HG02943 (cell line): ENCODE data around the gene VN1R2.
"Not testable (repeated sequence)": the region's sequence is repeated elsewhere in the genome, so short reads cannot be mapped to it uniquely, and the experiment has no call there.

Experiments used
- ATAC-seq: cut with Tn5 transposase; IDR thresholded peaks from one replicate; pipeline ENCODE4 v1.9.1; 2021; ENCODE audit warnings: mild to moderate bottlenecking, low read depth, moderate library complexity; ENCODE audit not compliant: unreplicated experiment

VN1R2 gene, protein sequence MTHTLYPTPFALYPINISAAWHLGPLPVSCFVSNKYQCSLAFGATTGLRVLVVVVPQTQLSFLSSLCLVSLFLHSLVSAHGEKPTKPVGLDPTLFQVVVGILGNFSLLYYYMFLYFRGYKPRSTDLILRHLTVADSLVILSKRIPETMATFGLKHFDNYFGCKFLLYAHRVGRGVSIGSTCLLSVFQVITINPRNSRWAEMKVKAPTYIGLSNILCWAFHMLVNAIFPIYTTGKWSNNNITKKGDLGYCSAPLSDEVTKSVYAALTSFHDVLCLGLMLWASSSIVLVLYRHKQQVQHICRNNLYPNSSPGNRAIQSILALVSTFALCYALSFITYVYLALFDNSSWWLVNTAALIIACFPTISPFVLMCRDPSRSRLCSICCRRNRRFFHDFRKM

DNA sequence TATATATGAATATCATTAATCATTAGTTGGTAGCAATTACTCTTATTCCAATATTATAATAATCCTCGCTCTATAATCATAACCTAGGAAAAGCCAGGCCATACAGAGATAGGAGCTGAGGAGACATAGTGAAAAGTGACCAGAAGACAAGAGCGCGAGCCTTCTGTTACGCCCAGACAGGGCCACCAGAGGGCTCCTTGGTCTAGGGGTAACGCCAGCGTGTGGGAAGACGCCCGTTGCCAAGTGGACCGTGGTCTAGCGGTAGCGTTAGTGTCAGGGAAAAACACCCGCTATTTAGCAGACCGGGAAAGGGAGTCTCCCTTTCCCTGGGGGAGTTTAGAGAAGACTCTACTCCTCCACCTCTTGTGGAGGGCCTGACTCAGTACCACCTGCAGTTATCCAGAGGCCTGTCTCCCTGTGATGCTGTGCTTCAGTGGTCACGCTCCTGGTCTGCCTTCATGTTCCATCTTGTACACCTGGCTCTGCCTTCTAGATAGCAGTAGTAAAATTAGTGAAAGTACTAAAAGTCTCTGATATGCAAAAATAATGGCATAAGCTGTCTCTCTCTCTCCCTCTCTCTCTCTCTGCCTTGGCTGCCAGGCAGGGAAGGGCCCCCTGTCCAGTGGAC lies at the start of gene VN1R2:
Gene VN1R2, plus strand, starts transcription at position 578 of the 628 bp plus-strand sequence. CDS start 84 bp downstream, outside the sequence.
- not testable (repeated sequence) for ATAC-seq

DNA sequence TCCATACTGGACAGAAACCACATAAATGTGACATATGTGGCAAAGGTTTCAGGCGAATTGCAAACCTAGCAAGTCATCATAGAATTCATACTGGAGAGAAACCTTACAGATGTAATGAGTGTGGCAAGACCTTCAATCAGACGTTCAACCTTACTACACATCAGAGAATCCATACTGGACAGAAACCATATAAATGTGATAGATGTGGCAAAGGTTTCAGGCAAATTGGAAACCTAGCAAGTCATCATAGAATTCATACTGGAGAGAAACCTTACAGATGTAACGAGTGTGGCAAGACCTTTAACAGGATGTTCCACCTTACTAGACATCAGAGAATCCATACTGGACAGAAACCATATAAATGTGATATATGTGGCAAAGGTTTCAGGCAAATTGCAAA lies 46.5 kb upstream of the VN1R2 start:
- not testable (repeated sequence) for ATAC-seq

DNA sequence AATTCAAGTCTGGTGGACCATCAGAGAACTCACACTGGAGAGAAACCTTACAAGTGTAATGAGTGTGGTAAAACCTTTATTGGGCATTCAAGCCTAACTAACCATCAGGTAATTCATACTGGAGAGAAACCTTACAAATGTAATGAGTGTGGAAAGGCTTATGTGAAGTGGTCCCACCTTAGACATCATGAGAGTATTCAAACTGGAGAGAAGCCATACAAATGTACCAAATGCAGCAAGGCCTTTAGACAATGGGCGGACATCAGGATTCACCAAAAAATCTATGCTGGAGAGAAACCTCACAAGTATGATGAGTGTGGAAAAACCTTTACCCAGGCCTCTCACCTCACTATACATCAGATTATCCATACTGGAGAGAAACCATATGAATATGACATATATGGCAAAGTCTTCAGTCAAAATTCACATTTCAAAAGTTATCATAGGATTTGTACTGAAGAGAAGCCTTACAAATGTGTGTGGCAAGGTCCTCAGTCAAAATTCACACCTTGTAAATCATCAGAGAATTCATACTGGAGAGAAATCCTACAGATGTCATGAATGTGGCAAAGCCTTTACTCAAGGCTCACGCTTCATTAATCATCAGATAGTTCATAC lies 45.3 kb upstream of the VN1R2 start:
- no peak for ATAC-seq

DNA sequence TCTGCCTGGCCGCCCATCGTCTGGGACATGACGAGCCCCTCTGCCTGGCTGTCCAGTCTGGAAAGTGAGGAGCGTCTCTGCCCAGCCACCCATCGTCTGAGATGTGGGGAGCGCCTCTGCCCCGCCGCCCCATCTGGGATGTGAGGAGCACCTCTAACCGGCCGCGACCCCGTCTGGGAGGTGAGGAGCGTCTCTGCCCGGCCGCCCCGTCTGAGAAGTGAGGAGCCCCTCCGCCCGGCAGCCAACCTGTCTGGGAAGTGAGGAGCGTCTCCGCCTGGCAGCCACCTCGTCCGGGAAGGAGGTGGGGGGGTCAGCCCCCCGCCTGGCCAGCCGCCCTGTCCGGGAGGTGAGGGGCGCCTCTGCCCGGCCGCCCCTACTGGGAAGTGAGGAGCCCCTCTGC lies 35.4 kb upstream of the VN1R2 start:
- ATAC-seq, result not testable (repeated sequence)

DNA sequence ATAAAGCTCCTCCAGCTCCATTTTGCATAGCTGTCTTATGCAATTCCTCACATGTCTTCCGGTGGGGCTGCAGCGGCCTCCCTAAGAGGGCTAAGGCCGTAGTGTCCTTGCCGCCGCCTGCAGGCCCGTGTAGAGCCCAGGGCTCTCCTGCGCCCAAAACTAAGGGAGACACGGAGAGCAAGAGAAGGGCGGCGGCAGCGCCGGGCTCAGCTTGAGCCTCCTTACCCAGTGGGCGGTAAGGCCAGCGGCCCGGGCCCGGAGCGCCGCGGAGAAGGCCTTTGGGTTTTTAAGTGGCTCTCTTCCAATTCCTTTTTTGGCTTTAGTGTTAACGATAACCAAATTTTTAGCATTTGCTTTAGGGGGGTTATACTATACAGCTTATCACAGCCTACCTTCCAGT lies 33.5 kb upstream of the VN1R2 start:
- ATAC-seq, result no peak

DNA sequence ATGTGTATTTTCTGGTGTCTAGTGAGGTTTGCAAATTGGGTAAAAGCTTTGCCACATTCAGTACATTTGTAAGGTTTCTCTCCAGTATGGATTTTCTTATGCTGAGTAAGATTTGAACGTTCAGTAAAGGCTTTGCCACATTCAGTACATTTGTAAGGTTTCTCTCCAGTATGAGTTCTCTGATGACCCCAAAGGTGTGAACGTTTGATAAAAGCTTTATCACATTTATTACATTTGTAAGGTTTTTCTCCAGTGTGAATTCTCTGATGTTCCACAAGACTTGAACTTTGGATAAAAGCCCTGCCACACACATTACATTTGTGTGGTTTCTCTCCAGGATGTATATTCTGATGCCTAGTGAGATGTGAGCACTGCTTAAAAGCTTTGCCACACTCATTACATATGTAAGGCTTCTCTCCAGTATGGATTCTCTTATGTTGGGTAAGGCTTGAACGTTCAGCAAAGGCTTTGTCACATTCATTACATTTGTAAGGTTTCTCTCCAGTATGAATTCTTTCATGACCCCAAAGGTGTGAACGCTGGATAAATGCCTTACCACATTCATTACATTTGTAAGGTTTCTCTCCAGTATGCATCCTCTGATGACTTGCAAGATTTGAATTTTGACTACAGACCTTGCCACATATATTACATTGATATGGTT lies 20.8 kb upstream of the VN1R2 start:
- ATAC-seq, result no peak

DNA sequence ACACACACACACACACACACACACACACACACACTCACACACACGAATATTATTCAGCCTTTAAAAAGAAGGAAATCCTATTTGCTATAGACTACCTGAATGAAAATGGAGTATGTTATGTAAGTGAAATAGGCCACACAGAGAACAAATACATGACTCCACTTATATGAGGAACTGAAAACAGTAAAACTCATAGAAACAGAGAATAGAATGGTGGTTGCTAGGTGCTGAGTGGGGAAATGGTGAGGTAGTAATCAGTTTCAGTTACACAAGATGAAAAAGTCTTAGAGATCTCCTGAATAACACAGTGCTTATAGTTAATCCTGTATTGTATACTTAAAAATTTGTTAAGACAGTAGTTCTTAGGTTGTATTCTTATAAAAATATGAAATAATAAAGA lies 11.6 kb upstream of the VN1R2 start:
- ATAC-seq, result no peak

DNA sequence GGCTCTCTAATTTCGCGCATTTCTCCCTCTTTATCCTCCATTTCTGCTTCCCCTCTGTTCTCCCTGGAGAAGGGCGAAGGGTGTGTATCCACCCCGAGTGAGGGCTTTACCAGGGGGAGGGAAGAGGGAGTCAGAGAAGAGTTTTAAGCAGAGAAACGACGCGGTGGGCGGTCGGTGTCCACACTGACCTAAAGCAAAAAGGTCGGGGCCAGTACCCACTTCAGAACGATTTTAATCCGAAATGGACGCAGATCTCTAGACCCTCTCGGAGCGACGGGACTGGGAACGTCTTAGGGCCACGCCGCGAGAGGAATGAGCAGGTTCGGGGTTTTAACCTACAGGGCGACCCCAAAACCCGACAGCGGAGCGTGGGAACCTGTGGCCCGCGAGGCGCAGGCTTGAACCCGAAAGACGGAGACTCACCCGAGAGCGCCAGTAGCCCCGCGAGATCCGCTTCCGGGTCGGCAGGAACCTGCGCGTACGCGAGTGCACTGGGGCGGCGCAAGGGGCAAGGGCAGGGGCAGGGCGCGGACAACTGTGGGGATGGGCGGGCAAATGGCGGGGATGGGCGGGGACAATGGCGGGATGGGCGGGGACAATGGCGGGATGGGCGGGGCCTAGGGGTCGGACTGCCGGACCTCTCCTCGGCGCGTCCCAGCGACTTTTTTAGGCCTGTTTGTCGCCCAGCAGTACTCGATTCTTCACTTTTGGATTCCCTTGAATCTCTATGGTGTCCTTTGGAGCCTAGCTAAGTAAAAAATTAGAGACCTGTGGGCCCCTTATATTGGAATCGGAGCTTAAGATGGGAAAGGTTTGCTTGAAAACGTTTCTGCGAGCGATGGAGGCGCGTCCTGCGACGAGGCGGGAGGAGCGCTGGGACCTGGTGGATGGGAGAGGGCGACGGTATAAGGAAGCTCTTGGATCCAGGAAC lies 3.4 kb upstream of the VN1R2 start, which contains the start of gene ZNF677:
Gene ZNF677, minus strand, starts transcription at position 463 of the 931 bp plus-strand sequence. CDS start 3,323 bp downstream, outside the sequence.
- ATAC-seq, result no peak

DNA sequence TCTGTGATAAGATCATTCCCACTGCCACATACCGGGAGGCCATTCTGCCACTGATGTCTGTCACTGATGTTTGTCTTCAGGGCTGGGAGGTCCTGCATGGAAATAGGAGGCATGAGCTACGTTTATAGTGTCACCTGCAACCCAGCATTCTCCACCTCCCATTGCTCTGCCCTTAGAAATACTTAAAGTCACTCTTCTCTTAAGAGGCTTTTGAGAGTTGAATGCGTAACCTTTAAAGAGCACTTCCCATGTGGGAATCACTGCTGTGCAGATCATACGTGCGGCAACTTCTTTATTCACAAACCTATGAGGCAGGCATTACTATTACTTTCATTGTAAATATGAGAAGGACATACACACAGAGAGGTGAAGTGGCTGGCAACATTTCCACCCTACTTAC lies 9.5 kb downstream of the VN1R2 start, which contains the start of gene VN1R4:
Gene VN1R4, minus strand, starts transcription at position 101 of the 400 bp plus-strand sequence. Its CDS starts 58 bp downstream, at position 43.
- not testable (repeated sequence) for ATAC-seq

DNA sequence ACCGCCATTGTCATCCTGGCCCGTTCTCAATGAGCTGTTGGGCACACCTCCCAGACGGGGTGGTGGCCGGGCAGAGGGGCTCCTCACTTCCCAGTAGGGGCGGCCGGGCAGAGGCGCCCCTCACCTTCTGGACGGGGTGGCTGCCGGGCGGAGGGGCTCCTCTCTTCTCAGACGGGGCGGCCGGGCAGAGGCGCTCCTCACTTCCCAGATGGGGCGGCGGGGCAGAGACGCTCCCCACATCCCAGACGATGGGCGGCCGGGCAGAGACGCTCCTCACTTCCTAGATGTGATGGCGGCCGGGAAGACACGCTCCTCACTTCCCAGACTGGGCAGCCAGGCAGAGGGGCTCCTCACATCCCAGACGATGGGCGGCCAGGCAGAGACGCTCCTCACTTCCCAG lies 11.8 kb downstream of the VN1R2 start:
- not testable (repeated sequence) for ATAC-seq

DNA sequence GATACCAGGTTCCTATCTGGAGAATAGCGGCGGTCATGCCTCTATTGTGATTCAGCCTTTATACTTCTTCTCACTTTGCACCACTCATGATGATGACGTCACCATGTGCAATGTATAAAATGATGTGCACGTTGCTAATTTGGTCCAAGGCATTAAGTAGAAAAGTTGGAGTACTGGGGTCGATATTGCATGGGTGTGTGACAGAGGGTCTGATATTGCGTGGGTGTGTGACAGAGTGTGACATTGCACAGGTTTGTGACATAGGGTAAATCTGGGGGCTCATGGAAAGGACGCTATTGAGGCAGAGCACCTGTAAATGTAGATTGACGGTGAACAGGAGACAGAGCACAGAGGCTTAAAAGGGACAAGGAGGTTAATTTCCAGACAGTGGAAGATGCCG lies 14.0 kb downstream of the VN1R2 start:
- no peak for ATAC-seq

DNA sequence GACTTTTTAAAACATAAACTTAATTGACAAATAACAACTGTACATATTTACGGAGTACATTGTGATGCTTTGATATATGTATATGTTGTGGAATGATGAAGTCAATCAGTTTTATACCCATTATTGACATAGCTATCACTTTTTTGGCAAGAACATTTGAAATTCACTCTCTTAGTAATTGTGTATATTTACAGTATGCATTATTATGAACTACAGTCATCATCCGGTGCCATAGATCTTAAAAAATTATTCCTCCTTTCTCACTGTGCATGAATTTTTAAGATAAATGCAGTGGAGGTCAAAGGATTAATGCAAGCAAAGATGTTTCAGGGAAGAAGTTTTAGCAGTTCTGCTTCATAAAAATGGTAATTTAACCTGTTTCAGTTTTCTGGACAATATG lies 17.4 kb downstream of the VN1R2 start:
- no peak for ATAC-seq

DNA sequence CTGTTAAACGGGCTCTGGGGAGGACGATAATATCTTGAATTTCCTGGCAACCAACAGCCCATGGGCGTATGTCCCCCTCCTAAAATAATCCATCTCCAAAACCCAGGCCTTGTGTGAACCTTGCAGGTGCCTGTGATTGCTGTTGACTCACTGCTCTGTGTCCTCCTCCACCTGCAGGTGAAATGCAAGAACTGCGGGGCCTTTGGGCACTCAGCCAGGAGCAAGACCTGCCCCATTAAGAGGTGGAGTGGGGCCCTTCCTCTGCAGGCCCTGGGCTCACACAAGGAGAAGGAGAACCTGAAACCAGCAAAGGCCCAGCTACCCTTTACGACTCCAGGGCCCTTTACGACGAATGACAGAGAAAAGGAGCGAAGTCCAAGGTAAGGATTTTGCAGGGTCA lies 23.9 kb downstream of the VN1R2 start:
- not testable (repeated sequence) for ATAC-seq

DNA sequence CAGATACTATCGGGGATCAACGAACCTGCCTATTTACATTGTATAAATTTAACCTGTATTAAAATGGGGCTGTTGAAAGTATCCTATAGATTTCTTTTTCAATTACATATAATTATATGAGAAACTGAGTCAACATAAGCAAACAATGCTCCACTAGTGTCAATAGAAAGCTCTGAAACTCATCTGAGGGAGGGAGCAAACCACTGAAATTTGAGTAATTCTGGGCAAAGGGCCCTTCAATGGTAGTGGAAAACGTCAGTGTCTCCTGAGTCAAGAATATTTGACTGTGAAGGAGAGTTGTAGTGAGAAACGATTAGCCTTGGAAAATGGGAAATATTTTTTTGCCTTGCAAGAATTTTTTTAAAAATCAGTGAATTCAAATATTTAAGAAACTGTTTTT lies 27.0 kb downstream of the VN1R2 start:
- ATAC-seq, result no peak

DNA sequence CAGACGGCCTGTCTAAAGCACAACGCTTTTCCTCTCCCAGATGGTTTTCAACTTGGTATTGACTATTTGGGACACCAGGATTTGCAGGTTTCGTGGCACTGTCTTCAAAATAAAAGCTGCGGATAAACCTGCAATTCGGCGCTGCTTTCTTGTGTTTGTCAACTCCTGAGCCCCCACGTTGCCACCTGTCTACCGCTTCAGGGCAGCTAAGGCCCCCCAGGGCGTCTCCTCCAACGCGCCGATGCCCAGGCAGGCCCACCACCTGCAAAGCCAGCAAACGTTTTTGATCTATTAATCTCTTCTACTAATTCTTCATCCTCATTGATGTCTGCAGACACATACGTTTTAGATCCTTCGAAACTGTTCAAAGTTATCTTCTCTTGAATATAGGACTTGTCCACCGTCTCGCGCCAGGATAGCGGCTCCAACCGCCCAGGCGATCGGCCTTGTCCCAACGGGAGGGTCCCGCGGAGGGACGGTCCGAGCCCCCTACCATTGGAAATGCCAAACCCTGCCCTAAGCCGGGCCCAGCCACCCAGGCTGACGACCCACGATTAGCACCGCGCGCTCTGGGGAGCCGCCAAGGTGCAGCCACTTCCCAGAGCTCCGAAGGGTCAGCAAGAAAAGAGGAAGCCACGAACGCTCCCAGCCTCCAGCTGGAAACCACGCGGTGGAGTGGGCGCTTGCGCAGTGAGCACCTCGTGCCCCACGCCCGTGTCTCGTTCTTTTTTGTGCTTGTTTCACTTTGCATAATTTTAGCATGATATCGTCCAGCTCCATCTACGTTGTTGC lies 32.9 kb downstream of the VN1R2 start:
- ATAC-seq, result no peak

DNA sequence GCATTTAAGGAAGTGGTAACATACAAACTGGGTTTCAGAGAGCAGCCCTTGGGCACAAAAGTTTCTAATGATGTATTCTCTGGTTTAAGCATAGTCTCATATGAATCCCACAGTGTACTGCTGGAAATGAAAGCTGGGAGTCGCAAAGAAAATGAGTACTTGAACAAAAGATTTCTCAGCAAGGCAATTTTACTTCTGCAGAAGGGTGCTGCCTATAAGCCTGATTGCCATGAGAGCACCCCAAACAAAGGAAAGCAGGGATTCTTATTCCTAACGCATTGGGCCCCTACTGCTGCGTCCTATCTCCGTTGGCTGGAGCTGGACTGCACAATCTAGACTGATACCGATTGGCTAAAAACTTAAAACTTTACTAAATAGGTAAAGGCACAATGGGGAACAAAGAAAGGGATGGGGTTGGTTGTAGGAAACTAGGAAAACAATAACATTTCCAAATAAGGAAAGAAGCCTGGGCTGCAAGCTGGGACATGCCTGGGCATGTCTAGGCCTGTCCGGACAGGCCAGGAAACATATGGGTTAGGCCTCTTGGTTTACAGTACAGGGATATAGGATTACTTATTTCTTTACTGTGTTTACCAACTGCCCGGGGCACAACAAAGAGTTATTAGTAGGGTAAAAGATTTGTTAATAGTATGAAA lies 36.8 kb downstream of the VN1R2 start:
- no peak for ATAC-seq

DNA sequence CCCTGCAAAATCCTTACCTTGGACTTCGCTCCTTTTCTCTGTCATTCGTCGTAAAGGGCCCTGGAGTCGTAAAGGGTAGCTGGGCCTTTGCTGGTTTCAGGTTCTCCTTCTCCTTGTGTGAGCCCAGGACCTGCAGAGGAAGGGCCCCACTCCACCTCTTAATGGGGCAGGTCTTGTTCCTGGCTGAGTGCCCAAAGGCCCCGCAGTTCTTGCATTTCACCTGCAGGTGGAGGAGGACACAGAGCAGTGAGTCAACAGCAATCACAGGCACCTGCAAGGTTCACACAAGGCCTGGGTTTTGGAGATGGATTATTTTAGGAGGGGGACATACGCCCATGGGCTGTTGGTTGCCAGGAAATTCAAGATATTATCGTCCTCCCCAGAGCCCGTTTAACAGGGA lies 43.2 kb downstream of the VN1R2 start:
- not testable (repeated sequence) for ATAC-seq

DNA sequence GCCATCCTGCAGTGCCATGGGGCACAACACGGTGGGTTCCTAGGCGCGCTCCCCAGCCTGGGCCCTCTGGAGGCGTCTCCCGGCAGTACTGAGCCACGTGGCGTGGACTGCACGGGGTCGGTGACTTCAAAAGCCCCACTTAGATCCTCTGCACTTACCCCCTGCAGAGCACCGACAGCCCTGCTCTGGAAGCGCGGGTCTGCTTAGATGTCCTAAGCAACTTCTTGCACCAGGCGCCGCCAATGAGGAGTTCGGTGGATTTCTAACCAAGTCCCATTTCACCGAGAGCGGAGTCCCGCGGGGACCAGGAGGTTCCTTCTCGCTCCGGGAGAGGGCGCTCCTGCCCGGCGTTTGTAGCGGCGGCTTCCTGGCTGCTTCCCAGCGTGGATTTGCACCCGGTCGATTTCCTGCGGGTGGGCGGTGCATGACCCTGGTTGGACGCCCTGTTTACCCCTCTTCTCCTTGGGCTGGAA lies 50.3 kb downstream of the VN1R2 start:
- no peak for ATAC-seq
